H54 (cell line): ENCODE measurements around the gene COL6A6.

Experiments
- DNase-seq: peaks from one replicate; pipeline ENCODE4 v3.0.0; 2011; ENCODE audit warnings: low spot score, mixed read lengths; ENCODE audit not compliant: insufficient read length
- FAIRE-seq: peaks from 3 replicates; lab custom pipeline; 2011; peaks lifted over from hg19 to GRCh38; lab: Jason Lieb, UNC
- POLR2A ChIP-seq: IDR thresholded peaks from 2 replicates; pipeline ENCODE4 v1.6.1; 2011; ENCODE audit warnings: low read depth, mild to moderate bottlenecking, low read length

Gene COL6A6, protein sequence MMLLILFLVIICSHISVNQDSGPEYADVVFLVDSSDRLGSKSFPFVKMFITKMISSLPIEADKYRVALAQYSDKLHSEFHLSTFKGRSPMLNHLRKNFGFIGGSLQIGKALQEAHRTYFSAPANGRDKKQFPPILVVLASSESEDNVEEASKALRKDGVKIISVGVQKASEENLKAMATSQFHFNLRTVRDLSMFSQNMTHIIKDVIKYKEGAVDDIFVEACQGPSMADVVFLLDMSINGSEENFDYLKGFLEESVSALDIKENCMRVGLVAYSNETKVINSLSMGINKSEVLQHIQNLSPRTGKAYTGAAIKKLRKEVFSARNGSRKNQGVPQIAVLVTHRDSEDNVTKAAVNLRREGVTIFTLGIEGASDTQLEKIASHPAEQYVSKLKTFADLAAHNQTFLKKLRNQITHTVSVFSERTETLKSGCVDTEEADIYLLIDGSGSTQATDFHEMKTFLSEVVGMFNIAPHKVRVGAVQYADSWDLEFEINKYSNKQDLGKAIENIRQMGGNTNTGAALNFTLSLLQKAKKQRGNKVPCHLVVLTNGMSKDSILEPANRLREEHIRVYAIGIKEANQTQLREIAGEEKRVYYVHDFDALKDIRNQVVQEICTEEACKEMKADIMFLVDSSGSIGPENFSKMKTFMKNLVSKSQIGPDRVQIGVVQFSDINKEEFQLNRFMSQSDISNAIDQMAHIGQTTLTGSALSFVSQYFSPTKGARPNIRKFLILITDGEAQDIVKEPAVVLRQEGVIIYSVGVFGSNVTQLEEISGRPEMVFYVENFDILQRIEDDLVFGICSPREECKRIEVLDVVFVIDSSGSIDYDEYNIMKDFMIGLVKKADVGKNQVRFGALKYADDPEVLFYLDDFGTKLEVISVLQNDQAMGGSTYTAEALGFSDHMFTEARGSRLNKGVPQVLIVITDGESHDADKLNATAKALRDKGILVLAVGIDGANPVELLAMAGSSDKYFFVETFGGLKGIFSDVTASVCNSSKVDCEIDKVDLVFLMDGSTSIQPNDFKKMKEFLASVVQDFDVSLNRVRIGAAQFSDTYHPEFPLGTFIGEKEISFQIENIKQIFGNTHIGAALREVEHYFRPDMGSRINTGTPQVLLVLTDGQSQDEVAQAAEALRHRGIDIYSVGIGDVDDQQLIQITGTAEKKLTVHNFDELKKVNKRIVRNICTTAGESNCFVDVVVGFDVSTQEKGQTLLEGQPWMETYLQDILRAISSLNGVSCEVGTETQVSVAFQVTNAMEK (N-terminal part only)

DNA sequence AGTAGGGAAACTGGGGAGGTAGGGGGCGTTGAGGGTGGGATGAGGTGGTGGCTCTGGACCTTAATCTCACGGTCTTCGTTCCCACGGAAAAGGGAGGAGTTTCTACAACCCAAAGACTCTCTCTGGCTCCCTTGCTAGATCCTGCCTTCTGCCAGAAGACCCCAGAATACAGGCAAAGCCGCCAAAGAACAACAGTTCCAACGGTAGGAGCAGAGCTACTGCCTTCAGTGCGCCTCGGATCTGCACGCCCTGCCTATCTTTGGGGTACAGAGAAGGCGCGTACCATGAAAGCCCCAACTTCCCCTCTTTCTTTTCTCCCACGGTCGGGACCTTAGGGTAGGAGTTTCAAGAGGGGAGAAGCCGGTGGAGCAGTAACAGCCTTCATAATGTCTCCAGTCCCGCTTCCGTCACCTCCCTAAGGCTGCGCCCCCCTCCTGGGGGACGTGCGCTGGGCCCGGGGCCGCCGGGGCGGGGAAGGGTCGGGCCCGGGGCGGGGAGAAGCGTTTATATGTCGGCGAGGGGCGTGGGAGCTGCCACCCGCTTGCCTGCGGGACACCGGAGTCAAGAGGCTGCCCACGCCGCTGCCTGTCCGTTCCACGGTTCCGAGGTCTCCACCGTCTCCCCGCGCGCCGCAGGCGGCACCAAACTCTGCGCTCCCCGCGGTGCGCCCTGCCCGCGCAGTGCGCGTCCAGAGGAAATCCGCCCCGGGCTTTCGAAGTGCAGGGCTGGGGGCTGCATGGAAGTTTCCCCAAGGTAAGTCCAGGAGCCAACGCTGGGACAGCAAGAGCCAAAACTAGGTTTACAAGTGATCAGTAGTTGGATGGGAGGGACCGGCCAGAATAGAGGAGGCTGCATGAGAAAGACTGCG lies at the start of gene COL6A6:
Gene COL6A6 (plus strand): TSS at position 533 of the 868 bp plus-strand sequence. CDS start 43,188 bp downstream, outside the sequence.
- DNase-seq, result no peak
- no peak for TF ChIP-seq POLR2A
- no peak for FAIRE-seq

DNA sequence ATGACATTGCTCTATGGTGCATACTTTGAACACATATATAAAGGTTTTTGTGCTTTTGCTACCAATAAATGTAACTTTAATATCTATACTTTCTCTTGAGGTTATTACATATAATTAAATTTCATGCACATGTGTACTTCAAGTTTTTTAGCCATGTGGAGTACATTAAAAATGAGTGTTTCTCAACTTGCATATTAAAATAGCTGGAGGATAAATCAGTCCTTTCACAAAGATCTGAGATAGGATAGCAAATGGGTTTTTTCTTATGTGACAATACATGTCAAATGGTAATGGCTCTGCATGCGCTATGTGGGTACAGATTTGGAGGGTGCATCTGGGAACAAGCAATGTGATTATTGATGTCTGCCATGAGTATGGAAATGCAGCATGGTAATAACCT lies 48.7 kb upstream of the COL6A6 start:
- no peak for TF ChIP-seq POLR2A
- DNase-seq (no peak), FAIRE-seq (no peak)

DNA sequence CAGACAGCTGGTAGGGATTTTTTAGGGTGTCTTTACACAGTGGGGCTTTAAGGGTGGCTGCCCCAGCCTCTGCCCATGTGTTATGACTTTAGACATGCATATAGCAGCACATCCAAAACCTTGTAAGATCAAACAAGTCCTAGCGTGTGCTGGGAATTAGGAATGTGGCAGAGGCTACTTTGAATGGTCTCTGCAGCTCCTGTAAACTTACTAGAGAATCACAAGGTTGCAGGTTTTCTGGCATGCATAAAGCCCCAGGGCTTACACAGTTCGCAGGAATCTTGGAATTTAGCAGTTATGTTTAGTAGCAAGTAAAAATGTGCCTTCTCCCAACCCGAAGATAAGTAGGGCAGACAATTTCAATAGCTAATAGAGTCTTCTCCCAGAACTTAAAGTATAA lies 46.9 kb upstream of the COL6A6 start:
- FAIRE-seq (no peak), DNase-seq (no peak)
- TF ChIP-seq POLR2A, result no peak

DNA sequence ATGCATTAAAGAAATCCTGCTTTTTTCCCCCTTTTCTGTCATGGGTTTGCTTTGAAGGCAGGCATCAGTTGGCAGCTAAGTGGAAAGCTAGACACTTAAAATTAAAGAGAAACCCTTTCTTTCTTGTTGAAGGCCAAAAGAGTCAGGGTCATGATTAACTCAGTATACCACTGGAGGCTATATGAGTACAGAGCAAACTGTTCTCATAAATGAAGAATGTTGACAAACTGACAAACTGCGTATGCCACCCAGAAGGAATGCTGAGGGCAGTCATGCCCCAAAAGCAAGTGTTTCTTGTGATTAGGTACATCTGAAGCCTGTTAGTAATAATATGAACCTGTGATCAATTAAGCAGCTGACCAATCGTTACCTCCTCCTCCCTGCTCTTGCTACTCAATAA lies 43.6 kb upstream of the COL6A6 start:
- no peak for TF ChIP-seq POLR2A
- no peak for FAIRE-seq

DNA sequence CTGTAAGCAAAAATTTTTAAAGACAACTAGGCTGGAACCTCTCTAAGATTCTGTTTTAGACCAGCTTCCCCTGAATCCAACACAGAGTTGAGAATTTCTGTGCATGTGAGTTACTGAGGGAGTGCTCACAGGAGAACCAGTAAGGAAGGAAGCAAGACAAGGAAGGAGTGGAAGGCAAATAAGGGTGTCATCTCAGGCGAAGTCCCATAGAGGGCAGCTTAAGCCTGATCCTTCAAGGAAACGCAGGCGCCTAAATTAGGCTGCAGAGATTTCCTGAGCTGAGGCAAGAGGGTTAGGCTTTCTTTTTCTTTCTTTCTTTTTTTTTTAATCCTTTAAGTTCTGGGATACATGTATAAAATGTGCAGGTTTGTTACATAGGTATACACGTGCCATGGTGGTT lies 36.2 kb upstream of the COL6A6 start:
- TF ChIP-seq POLR2A, result no peak
- DNase-seq (no peak), FAIRE-seq (peak; percentile 23)

More for the DNA sequence above, 43.6 kb upstream of the COL6A6 start:
- DNase-seq, result no peak

DNA sequence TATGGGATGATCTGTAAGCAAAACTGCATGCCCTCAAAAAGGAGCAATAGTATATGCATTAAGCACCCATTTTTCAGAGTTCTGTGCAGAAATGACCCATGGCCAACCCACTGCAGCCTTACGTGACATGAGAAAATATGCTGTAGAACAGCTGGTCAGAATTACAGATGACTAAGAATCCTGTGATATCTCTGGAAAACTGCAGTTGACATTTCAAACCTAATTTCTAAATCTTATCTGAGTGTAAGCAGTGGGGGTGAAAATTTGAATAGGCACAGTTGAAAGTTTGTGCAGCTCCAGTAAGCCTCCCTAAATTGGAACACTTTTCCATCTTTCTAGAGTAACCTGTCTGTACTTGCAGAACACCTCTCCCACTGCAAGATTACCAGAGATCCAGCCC lies 28.7 kb upstream of the COL6A6 start:
- no peak for DNase-seq
- TF ChIP-seq POLR2A, result no peak
- FAIRE-seq, result no peak

DNA sequence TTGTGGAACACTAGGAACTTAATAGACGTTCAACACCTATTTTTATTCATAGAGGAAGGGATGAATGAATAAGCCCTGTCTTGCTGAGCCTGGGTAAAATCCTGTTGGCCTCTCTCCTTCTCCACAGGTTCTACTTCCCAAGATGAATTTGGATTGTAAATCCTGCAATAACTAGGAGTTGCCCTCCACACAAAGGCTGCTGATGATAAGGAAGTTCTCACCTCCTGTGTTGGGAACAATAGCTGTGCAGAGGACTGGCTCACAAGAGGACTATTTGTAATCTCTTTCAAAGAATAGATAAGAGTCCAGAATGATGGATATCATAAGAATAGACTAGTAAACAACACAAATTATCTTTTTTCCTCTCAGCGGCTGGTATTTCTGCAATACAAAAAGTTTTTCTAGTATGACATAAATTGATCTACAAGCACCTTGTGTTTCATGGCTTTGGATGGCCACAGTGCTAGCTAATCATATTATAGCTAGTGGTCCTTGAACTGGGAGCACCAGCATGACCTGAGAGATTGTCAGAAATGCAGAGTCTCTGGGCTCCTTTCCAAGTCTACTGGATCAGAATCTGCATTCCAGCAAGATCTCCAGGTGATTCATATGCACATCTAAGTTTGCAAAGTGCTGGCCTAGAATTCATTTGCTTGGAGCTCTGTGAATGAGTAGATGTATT lies 28.1 kb upstream of the COL6A6 start:
- TF ChIP-seq POLR2A, result no peak
- FAIRE-seq (no peak), DNase-seq (no peak)

DNA sequence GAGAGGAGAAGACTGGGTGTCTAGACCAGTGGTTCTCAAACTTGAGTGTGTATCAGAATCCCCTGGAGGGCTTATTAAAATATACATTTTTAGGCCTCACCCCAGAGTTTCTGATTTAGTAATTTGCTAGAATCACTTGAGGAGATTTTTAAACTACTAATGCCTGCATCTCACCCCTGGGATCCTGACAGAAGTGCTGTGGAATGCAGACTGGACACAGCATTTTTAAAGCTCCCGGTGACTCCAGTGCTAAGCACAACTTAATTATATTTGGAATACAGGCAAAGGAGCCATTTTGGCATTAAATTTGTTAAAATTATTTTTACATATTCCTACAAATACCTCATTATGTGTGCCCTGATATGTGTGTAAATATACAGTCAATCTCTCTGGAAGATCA lies 26.7 kb upstream of the COL6A6 start:
- no peak for TF ChIP-seq POLR2A
- no peak for FAIRE-seq
- no peak for DNase-seq

DNA sequence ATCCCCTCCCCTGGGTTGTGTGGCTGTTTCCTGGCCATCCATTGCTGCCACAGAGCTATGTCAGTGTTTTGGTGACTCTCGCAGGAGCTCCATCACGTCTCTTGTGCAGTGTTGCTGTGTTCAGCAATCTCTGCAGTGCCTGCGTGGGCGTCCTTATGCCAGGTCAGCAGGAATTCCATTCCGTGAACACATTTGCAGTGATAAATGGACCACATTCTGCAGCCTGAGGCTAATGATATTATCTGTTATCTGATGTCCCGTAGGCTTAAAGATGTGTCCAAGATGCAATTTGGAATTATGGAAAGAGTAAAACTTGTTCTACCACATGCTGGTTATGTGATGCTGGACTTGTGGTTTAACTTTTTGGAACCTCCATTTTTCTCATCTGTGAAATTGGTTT lies 25.5 kb upstream of the COL6A6 start:
- FAIRE-seq (no peak), DNase-seq (no peak)
- TF ChIP-seq POLR2A, result no peak

DNA sequence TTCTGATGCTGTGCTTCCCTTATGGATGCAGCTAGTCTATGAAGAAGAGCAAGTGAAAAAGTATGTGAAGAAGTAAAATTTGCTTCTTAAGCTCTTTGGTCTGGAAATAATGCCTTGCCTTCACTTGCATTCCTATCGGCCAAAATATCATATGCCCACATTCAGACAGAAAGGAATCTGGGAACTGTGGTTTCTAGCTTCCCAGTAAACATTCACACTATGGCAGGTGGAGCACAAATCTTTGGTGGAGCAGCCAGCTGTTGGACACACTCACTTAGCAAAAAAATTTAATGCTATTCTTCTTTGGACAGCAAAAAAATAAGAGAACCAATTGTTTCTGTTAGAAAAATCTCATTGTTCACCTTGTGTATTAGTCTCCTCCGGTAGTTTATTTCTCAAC lies 12.3 kb upstream of the COL6A6 start:
- FAIRE-seq, result no peak
- DNase-seq, result no peak
- no peak for TF ChIP-seq POLR2A

DNA sequence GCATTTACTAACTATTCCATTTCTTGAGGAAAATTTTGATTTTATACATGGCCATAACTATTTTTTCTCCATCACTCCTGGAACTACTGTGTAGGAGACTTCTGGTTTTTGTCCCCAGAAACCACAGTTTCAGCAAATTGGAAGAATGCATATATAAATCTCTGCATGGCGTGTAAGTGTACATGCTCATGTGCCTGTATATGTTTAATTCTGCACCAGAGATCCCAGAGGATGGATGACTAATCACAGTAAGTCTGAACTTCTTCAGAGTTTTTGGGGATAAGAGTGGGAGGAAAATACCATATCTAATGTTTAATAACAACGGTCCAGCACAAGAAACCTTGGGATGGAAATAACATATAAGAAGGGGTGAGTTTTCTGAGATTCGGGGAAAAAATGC lies 10.9 kb upstream of the COL6A6 start:
- no peak for TF ChIP-seq POLR2A
- FAIRE-seq (no peak), DNase-seq (no peak)

DNA sequence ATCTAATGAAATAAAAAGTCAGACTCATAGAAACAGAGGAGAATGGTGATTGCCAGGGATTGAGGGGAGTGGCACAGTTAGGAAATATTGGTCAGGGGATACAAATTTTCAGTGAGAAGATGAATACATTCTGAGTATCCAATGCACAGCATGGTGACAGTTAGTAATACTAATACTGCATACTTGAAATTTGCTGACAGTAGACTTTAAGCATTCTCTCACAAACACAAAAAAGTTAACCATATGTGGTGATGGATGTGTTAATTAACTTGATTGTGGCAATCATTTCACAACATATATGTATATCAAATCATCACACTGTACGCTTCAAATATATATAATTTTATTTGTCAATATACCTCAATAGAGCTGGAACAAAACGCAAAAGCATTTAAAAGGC lies 9.2 kb upstream of the COL6A6 start:
- FAIRE-seq (no peak), DNase-seq (no peak)
- TF ChIP-seq POLR2A, result no peak
